Ammon's horn (tissue), 1 donor: ENCODE results near the gene PHLDA2.
"Not testable (repeated sequence)": the region's sequence is repeated elsewhere in the genome, so short reads cannot be mapped to it uniquely, and the experiment has no call there.

Experiments used
- DNase-seq: peaks from one replicate; pipeline ENCODE4 v3.0.0-alpha.2; 2016; ENCODE audit warnings: low spot score

PHLDA2 gene

GRCh38 chr11:2914455-2915195 is 14.6 kb downstream of the PHLDA2 start:
- no peak for DNase-seq

GRCh38 chr11:2913776-2914175 is 15.4 kb downstream of the PHLDA2 start:
- DNase-seq: no peak

- no peak for DNase-seq
Observed at GRCh38 chr11:2913019-2913431, 16.2 kb downstream of the PHLDA2 start.

- DNase-seq: no peak
Observed at GRCh38 chr11:2912498-2912897, 16.7 kb downstream of the PHLDA2 start.

- no peak for DNase-seq
Observed at GRCh38 chr11:2911785-2912391, 17.3 kb downstream of the PHLDA2 start.

- DNase-seq: no peak
Observed at GRCh38 chr11:2911088-2911784, 18.0 kb downstream of the PHLDA2 start.

GRCh38 chr11:2910401-2910955 is 18.7 kb downstream of the PHLDA2 start:
- no peak for DNase-seq

GRCh38 chr11:2909133-2909902 is 19.9 kb downstream of the PHLDA2 start:
- DNase-seq: no peak

GRCh38 chr11:2908130-2908529 is 21.1 kb downstream of the PHLDA2 start:
- no peak for DNase-seq

GRCh38 chr11:2905299-2905698 is 23.9 kb downstream of the PHLDA2 start:
- not testable (repeated sequence) for DNase-seq

GRCh38 chr11:2904153-2905052 is 24.8 kb downstream of the PHLDA2 start:
- DNase-seq: no peak

GRCh38 chr11:2903672-2904011 is 25.6 kb downstream of the PHLDA2 start:
- no peak for DNase-seq

- no peak for DNase-seq
Observed at GRCh38 chr11:2902784-2903671, 26.2 kb downstream of the PHLDA2 start.

GRCh38 chr11:2901854-2902783 is 27.1 kb downstream of the PHLDA2 start:
- DNase-seq: peak; percentile 88

GRCh38 chr11:2901196-2901796 is 27.9 kb downstream of the PHLDA2 start:
- DNase-seq: no peak

- peak; percentile 56 for DNase-seq
Observed at GRCh38 chr11:2899080-2899783, 30.0 kb downstream of the PHLDA2 start.

- no peak for DNase-seq
Observed at GRCh38 chr11:2898366-2899079, 30.7 kb downstream of the PHLDA2 start.
